GM12892 (cell line): ENCODE measurements around the gene TRPC1.

ENCODE experiments used
- DNase-seq: peaks from one replicate; pipeline ENCODE4 v3.0.0; 2011; ENCODE audit not compliant: insufficient read length
- FAIRE-seq: peaks from 2 replicates; lab custom pipeline; 2011; peaks lifted over from hg19 to GRCh38; lab: Jason Lieb, UNC
- POLR2A ChIP-seq: IDR thresholded peaks from 2 replicates; pipeline ENCODE4 v1.6.1; 2011; ENCODE audit warnings: low read depth, low read length, control low read depth
- POLR2AphosphoS5 ChIP-seq: IDR thresholded peaks from 2 replicates; pipeline ENCODE4 v1.6.1; 2011; ENCODE audit warnings: low read depth, low read length, control low read depth
- TAF1 ChIP-seq: IDR thresholded peaks from 2 replicates; pipeline ENCODE4 v1.6.1; 2011; ENCODE audit warnings: low read depth, mild to moderate bottlenecking, control low read depth, low read length, borderline replicate concordance

TRPC1 gene

GRCh38 chr3:142815803-142816202 is 92.0 kb downstream of the TRPC1 start:
- TF ChIP-seq POLR2A (no peak), POLR2AphosphoS5 (no peak), TAF1 (no peak)
- no peak for DNase-seq
- FAIRE-seq: no peak

GRCh38 chr3:142817356-142817755 is 93.5 kb downstream of the TRPC1 start:
- TF ChIP-seq POLR2AphosphoS5 (no peak), TAF1 (no peak), POLR2A (no peak)
- DNase-seq (no peak), FAIRE-seq (no peak)

- TF ChIP-seq TAF1 (no peak), POLR2AphosphoS5 (no peak), POLR2A (no peak)
- DNase-seq (no peak), FAIRE-seq (no peak)
These were observed 94.1 kb downstream of the TRPC1 start for GRCh38 chr3:142817897-142818296.

GRCh38 chr3:142818651-142819050 is 94.8 kb downstream of the TRPC1 start:
- no peak for FAIRE-seq
- TF ChIP-seq POLR2A (no peak), TAF1 (no peak), POLR2AphosphoS5 (no peak)
- no peak for DNase-seq

GRCh38 chr3:142819179-142819578 is 95.3 kb downstream of the TRPC1 start:
- TF ChIP-seq POLR2AphosphoS5: no peak
- TF ChIP-seq POLR2A: no peak
- no peak for TF ChIP-seq TAF1

GRCh38 chr3:142828703-142829305 is 105.0 kb downstream of the TRPC1 start:
- no peak for TF ChIP-seq POLR2AphosphoS5
- no peak for TF ChIP-seq TAF1
- TF ChIP-seq POLR2A: no peak
- DNase-seq (peak; percentile 32), FAIRE-seq (peak; percentile 95)

More at GRCh38 chr3:142819179-142819578, 95.3 kb downstream of the TRPC1 start:
- FAIRE-seq: no peak
- no peak for DNase-seq

- FAIRE-seq (no peak), DNase-seq (no peak)
- TF ChIP-seq TAF1 (no peak), POLR2AphosphoS5 (no peak)
These were observed 113.7 kb downstream of the TRPC1 start for GRCh38 chr3:142837526-142837925.

- DNase-seq: no peak
- TF ChIP-seq POLR2AphosphoS5: no peak
- TF ChIP-seq POLR2A: no peak
- TF ChIP-seq TAF1: no peak
- peak; percentile 5 for FAIRE-seq
These were observed 116.0 kb downstream of the TRPC1 start for GRCh38 chr3:142839831-142840230.

GRCh38 chr3:142844339-142844977 is 120.6 kb downstream of the TRPC1 start:
- FAIRE-seq: peak; percentile 76
- DNase-seq: no peak
- TF ChIP-seq TAF1 (no peak), POLR2AphosphoS5 (no peak), POLR2A (no peak)

GRCh38 chr3:142846779-142847577 is 123.1 kb downstream of the TRPC1 start:
- FAIRE-seq: no peak
- TF ChIP-seq POLR2AphosphoS5 (no peak), POLR2A (no peak), TAF1 (no peak)
- DNase-seq: no peak

GRCh38 chr3:142849148-142849547 is 125.3 kb downstream of the TRPC1 start:
- DNase-seq (no peak), FAIRE-seq (no peak)
- TF ChIP-seq TAF1: no peak
- no peak for TF ChIP-seq POLR2AphosphoS5
- no peak for TF ChIP-seq POLR2A
